Measurements from ENCODE around the gene TRAF1.

TRAF1 gene

DNA sequence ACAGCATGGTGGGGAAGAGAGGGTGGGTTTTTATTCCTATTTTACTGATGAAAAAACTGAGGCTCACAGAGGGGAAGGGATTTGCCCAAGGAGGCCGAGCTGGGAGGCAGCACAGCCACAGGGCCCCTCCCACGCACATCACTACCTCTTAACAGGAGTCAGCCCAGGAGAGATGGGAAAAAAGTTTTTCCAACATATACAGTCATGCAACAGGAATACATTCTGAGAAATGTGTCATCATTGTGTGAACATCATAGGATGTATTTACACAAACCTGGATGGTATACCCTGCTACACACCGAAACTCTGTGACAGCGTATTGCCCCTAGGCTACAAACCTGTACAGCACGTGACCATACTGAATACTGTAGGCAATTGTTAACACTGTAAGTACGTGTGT, 11.6 kb downstream of the TRAF1 start:
- H3K4me3 ChIP-seq (ENCODE audit: low read depth, low read length) = no peak overlapping the region
- H3K27me3 ChIP-seq (ENCODE audit: control insufficient read depth, insufficient read depth, low read length) = no peaks in the 10 kb centered on the region
- H3K27ac ChIP-seq (ENCODE audit: low read depth, low read length) = no peak overlapping the region
- H3K9me3 ChIP-seq (ENCODE audit: control insufficient read depth, insufficient read depth, low read depth, low read length) = peaks cover 3% of the 10 kb centered on the region; the same call in 1 of the 2 replicates
- peaks cover 12% of the 10 kb centered on the region for H3K4me1 ChIP-seq (ENCODE audit: control insufficient read depth, insufficient read depth, low read length)
- H3K9ac ChIP-seq (ENCODE audit: low read length) = no peak overlapping the region
- H3K36me3 ChIP-seq (ENCODE audit: control insufficient read depth, insufficient read depth, low read length) = no peaks in the 10 kb centered on the region

DNA sequence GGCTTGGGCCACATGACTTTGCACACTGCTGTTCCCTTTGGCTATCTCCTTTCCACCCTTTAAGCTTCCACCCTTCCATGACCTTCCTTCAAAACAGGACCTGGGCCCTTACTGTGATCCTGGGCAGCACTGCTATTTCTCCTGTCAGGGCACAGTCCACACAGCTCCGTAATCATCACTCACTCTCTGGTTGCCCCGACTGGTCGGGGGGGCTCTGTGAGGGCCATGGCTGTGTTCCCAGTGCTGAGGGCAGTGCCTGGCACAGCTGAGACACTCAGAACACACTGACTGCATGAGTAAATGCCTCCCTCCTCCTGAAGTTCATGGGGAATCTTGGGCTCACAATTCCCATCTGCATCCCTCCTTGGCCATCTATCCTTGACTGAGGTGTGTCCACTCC, 12.2 kb downstream of the TRAF1 start:
- Histone ChIP-seq H3K9me3 (ENCODE audit: control insufficient read depth, insufficient read depth, low read depth, low read length) (peaks cover 3% of the 10 kb centered on the region; the same call in 1 of the 2 replicates), H3K36me3 (ENCODE audit: control insufficient read depth, insufficient read depth, low read length) (no peaks in the 10 kb centered on the region), H3K27ac (ENCODE audit: low read depth, low read length) (no peak overlapping the region), H3K9ac (ENCODE audit: low read length) (no peak overlapping the region), H3K27me3 (ENCODE audit: control insufficient read depth, insufficient read depth, low read length) (no peaks in the 10 kb centered on the region), H3K4me1 (ENCODE audit: control insufficient read depth, insufficient read depth, low read length) (peaks cover 12% of the 10 kb centered on the region), H3K4me3 (ENCODE audit: low read depth, low read length) (no peak overlapping the region)

- H3K9ac ChIP-seq (ENCODE audit: low read length) = no peak overlapping the region
- H3K4me3 ChIP-seq (ENCODE audit: low read depth, low read length) = no peak overlapping the region
- no peaks in the 10 kb centered on the region for H3K27me3 ChIP-seq (ENCODE audit: control insufficient read depth, insufficient read depth, low read length)
- peaks cover 10% of the 10 kb centered on the region for H3K4me1 ChIP-seq (ENCODE audit: control insufficient read depth, insufficient read depth, low read length)
- H3K27ac ChIP-seq (ENCODE audit: low read depth, low read length) = no peak overlapping the region
- H3K9me3 ChIP-seq (ENCODE audit: control insufficient read depth, insufficient read depth, low read depth, low read length) = peaks cover 3% of the 10 kb centered on the region; the same call in 1 of the 2 replicates
- H3K36me3 ChIP-seq (ENCODE audit: control insufficient read depth, insufficient read depth, low read length) = no peaks in the 10 kb centered on the region
Measured at GRCh38 chr9:120913647-120914264, 12.8 kb downstream of the TRAF1 start.

GRCh38 chr9:120912958-120913646, 13.5 kb downstream of the TRAF1 start:
- Histone ChIP-seq H3K9me3 (ENCODE audit: control insufficient read depth, insufficient read depth, low read depth, low read length) (peaks cover 3% of the 10 kb centered on the region; the same call in 1 of the 2 replicates), H3K9ac (ENCODE audit: low read length) (no peak overlapping the region), H3K27ac (ENCODE audit: low read depth, low read length) (no peak overlapping the region), H3K36me3 (ENCODE audit: control insufficient read depth, insufficient read depth, low read length) (no peaks in the 10 kb centered on the region), H3K4me3 (ENCODE audit: low read depth, low read length) (no peak overlapping the region), H3K4me1 (ENCODE audit: control insufficient read depth, insufficient read depth, low read length) (peaks cover 10% of the 10 kb centered on the region), H3K27me3 (ENCODE audit: control insufficient read depth, insufficient read depth, low read length) (no peaks in the 10 kb centered on the region)

DNA sequence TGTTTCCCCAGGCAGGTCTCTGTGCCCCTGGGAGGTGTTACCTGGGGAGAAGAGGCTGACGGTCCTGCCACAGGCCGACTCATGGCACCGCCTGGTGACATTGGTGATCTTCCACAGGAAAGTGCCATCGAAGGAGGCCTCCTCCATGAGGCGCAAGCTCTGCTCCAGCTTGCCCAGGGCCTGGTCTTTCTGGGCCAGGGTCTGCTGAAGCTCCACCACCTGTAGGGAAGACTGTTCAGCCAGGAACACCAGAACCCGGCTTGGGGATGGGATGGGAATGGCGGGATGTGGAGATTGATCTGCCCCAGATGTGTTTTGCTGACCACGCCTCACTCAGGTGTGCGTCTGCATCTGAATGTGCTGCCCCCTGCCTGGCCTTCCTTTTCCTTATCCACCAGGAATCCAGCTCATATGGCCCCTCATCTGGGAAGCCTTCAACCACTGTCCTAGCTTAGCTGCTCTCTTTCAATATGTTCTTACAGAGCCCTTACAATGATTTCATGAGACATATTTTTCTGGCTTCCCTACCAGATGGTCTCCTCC, 15.2 kb downstream of the TRAF1 start:
- Histone ChIP-seq H3K4me3 (ENCODE audit: low read depth, low read length) (no peak overlapping the region), H3K27me3 (ENCODE audit: control insufficient read depth, insufficient read depth, low read length) (no peaks in the 10 kb centered on the region), H3K27ac (ENCODE audit: low read depth, low read length) (no peak overlapping the region), H3K36me3 (ENCODE audit: control insufficient read depth, insufficient read depth, low read length) (no peaks in the 10 kb centered on the region), H3K4me1 (ENCODE audit: control insufficient read depth, insufficient read depth, low read length) (peaks cover 10% of the 10 kb centered on the region), H3K9ac (ENCODE audit: low read length) (no peak overlapping the region), H3K9me3 (ENCODE audit: control insufficient read depth, insufficient read depth, low read depth, low read length) (no peaks in the 10 kb centered on the region)

- Histone ChIP-seq H3K27ac (ENCODE audit: low read depth, low read length) (no peak overlapping the region), H3K4me3 (ENCODE audit: low read depth, low read length) (no peak overlapping the region), H3K9me3 (ENCODE audit: control insufficient read depth, insufficient read depth, low read depth, low read length) (no peaks in the 10 kb centered on the region), H3K9ac (ENCODE audit: low read length) (no peak overlapping the region), H3K27me3 (ENCODE audit: control insufficient read depth, insufficient read depth, low read length) (no peaks in the 10 kb centered on the region), H3K36me3 (ENCODE audit: control insufficient read depth, insufficient read depth, low read length) (no peaks in the 10 kb centered on the region), H3K4me1 (ENCODE audit: control insufficient read depth, insufficient read depth, low read length) (peaks cover 10% of the 10 kb centered on the region)
Measured at GRCh38 chr9:120910643-120911042, 16.0 kb downstream of the TRAF1 start.

GRCh38 chr9:120909904-120910303, 16.7 kb downstream of the TRAF1 start:
- Histone ChIP-seq H3K4me1 (ENCODE audit: control insufficient read depth, insufficient read depth, low read length) (peaks cover 10% of the 10 kb centered on the region), H3K9me3 (ENCODE audit: control insufficient read depth, insufficient read depth, low read depth, low read length) (no peaks in the 10 kb centered on the region), H3K4me3 (ENCODE audit: low read depth, low read length) (no peak overlapping the region), H3K27me3 (ENCODE audit: control insufficient read depth, insufficient read depth, low read length) (no peaks in the 10 kb centered on the region), H3K27ac (ENCODE audit: low read depth, low read length) (no peak overlapping the region), H3K36me3 (ENCODE audit: control insufficient read depth, insufficient read depth, low read length) (no peaks in the 10 kb centered on the region), H3K9ac (ENCODE audit: low read length) (no peak overlapping the region)

- Histone ChIP-seq H3K9me3 (ENCODE audit: control insufficient read depth, insufficient read depth, low read depth, low read length) (no peaks in the 10 kb centered on the region), H3K4me3 (ENCODE audit: low read depth, low read length) (no peak overlapping the region), H3K9ac (ENCODE audit: low read length) (no peak overlapping the region), H3K4me1 (ENCODE audit: control insufficient read depth, insufficient read depth, low read length) (no peaks in the 10 kb centered on the region), H3K27ac (ENCODE audit: low read depth, low read length) (no peak overlapping the region), H3K27me3 (ENCODE audit: control insufficient read depth, insufficient read depth, low read length) (no peaks in the 10 kb centered on the region), H3K36me3 (ENCODE audit: control insufficient read depth, insufficient read depth, low read length) (no peaks in the 10 kb centered on the region)
Measured at GRCh38 chr9:120905315-120906164, 21.1 kb downstream of the TRAF1 start.

- Histone ChIP-seq H3K27ac (ENCODE audit: low read depth, low read length) (no peak overlapping the region), H3K36me3 (ENCODE audit: control insufficient read depth, insufficient read depth, low read length) (no peaks in the 10 kb centered on the region), H3K27me3 (ENCODE audit: control insufficient read depth, insufficient read depth, low read length) (no peaks in the 10 kb centered on the region), H3K4me3 (ENCODE audit: low read depth, low read length) (no peak overlapping the region), H3K4me1 (ENCODE audit: control insufficient read depth, insufficient read depth, low read length) (no peaks in the 10 kb centered on the region), H3K9ac (ENCODE audit: low read length) (no peak overlapping the region), H3K9me3 (ENCODE audit: control insufficient read depth, insufficient read depth, low read depth, low read length) (no peaks in the 10 kb centered on the region)
Measured at GRCh38 chr9:120904978-120905301, 21.7 kb downstream of the TRAF1 start.

- H3K9ac ChIP-seq (ENCODE audit: low read length) = no peak overlapping the region
- H3K27ac ChIP-seq (ENCODE audit: low read depth, low read length) = no peak overlapping the region
- H3K4me3 ChIP-seq (ENCODE audit: low read depth, low read length) = no peak overlapping the region
Measured at GRCh38 chr9:120904061-120904977, 22.3 kb downstream of the TRAF1 start.

More at GRCh38 chr9:120904061-120904977, 22.3 kb downstream of the TRAF1 start:
- no peaks in the 10 kb centered on the region for H3K27me3 ChIP-seq (ENCODE audit: control insufficient read depth, insufficient read depth, low read length)
- H3K9me3 ChIP-seq (ENCODE audit: control insufficient read depth, insufficient read depth, low read depth, low read length) = no peaks in the 10 kb centered on the region
- H3K4me1 ChIP-seq (ENCODE audit: control insufficient read depth, insufficient read depth, low read length) = no peaks in the 10 kb centered on the region
- H3K36me3 ChIP-seq (ENCODE audit: control insufficient read depth, insufficient read depth, low read length) = no peaks in the 10 kb centered on the region
